Measurements from ENCODE around the gene GPALPP1. TPM values are rescaled to one million over a fixed set of nuclear protein-coding genes. Genes with fewer than 3 reads are reported as not detected.
A peak's percentile ranks its signal among the peaks of the same experiment; 100 is the strongest.

The GPALPP1 gene
- total RNA-seq, 1 experiment from 2014 or later, result 36.4 TPM

- H3K79me2 ChIP-seq (ENCODE audit: low read depth), result no peaks in the 10 kb centered on the region
- no peaks in the 10 kb centered on the region for H3K27me3 ChIP-seq (ENCODE audit: insufficient read depth, low read depth)
- H4K20me1 ChIP-seq (ENCODE audit: insufficient read depth), result no peaks in the 10 kb centered on the region
- no peaks in the 10 kb centered on the region for H3K4me1 ChIP-seq (replicated peaks; ENCODE audit: insufficient read depth)
- H2AFZ ChIP-seq, result no peak overlapping the region
- ChIA-PET POLR2A (ENCODE audit: unreplicated experiment) (no interaction called here), CTCF (no interaction called here)
- DNase-seq, result no peak
- TF ChIP-seq EZH2 (IDR thresholded peaks at IDR 0.05; ENCODE audit: low read depth) (no peak), CTCF (conservative IDR thresholded peaks at IDR 0.05) (no peak)
- H3K4me3 ChIP-seq, result no peak overlapping the region
- H3K27ac ChIP-seq, result no peak overlapping the region
- no peaks in the 10 kb centered on the region for H3K9me3 ChIP-seq (ENCODE audit: insufficient read depth, low read depth)
- H3K9me2 ChIP-seq (ENCODE audit: insufficient read depth), result no peaks in the 10 kb centered on the region
- intact Hi-C loops (cut with micrococcal nuclease; ENCODE audit: unreplicated experiment), result no loop called here
- no TSS peak for BruUV-seq (replicated peaks)
- H3K4me2 ChIP-seq, result no peak overlapping the region
- H3F3A ChIP-seq (ENCODE audit: insufficient read depth, low read depth), result no peaks in the 10 kb centered on the region
- no peaks in the 10 kb centered on the region for H3K36me3 ChIP-seq (ENCODE audit: low read depth)
These were observed 51.3 kb downstream of the GPALPP1 start for GRCh38 chr13:45040622-45041021.

GRCh38 chr13:45042539-45042938 is 53.2 kb downstream of the GPALPP1 start:
- Histone ChIP-seq H2AFZ (no peak overlapping the region), H3K9me2 (ENCODE audit: insufficient read depth) (no peaks in the 10 kb centered on the region), H4K20me1 (ENCODE audit: insufficient read depth) (no peaks in the 10 kb centered on the region), H3K4me3 (no peak overlapping the region), H3K4me2 (no peak overlapping the region), H3K4me1 (replicated peaks; ENCODE audit: insufficient read depth) (no peaks in the 10 kb centered on the region), H3F3A (ENCODE audit: insufficient read depth, low read depth) (no peaks in the 10 kb centered on the region), H3K79me2 (ENCODE audit: low read depth) (no peaks in the 10 kb centered on the region), H3K36me3 (ENCODE audit: low read depth) (no peaks in the 10 kb centered on the region), H3K27me3 (ENCODE audit: insufficient read depth, low read depth) (no peaks in the 10 kb centered on the region), H3K9me3 (ENCODE audit: insufficient read depth, low read depth) (no peaks in the 10 kb centered on the region), H3K27ac (no peak overlapping the region)
- CTCF ChIA-PET, result no interaction called here
- intact Hi-C loops (cut with micrococcal nuclease; ENCODE audit: unreplicated experiment), result no loop called here
- POLR2A ChIA-PET (ENCODE audit: unreplicated experiment), result interaction anchor here (0.6 to 0.7 kb wide), 2 partner anchors 256 to 302 kb away, joined by 4 to 5 read pairs; no protein-coding TSS in a partner anchor
- BruUV-seq (replicated peaks), result no TSS peak
- TF ChIP-seq EZH2 (IDR thresholded peaks at IDR 0.05; ENCODE audit: low read depth) (no peak), CTCF (conservative IDR thresholded peaks at IDR 0.05) (no peak)
- no peak for DNase-seq

- Histone ChIP-seq H3K79me2 (ENCODE audit: low read depth) (no peaks in the 10 kb centered on the region), H3K36me3 (ENCODE audit: low read depth) (no peaks in the 10 kb centered on the region), H3K9me2 (ENCODE audit: insufficient read depth) (no peaks in the 10 kb centered on the region), H3K4me3 (no peak overlapping the region; the same call in 1 of the 2 replicates), H3K4me2 (peak overlapping the region; percentile 66), H3K4me1 (replicated peaks; ENCODE audit: insufficient read depth) (no peaks in the 10 kb centered on the region), H4K20me1 (ENCODE audit: insufficient read depth) (no peaks in the 10 kb centered on the region), H3F3A (ENCODE audit: insufficient read depth, low read depth) (no peaks in the 10 kb centered on the region), H3K27ac (no peak overlapping the region), H3K27me3 (ENCODE audit: insufficient read depth, low read depth) (no peaks in the 10 kb centered on the region), H3K9me3 (ENCODE audit: insufficient read depth, low read depth) (no peaks in the 10 kb centered on the region), H2AFZ (peak overlapping the region; percentile 62; the same call in 1 of the 2 replicates)
- DNase-seq, result no peak
- ChIA-PET POLR2A (ENCODE audit: unreplicated experiment) (interaction anchor here (0.7 kb wide), 1 partner anchor 295 kb away, joined by 3 read pairs; no protein-coding TSS in a partner anchor), CTCF (interaction anchor here (0.6 to 2.9 kb wide), 8 partner anchors 14 to 1120 kb away, joined by 3 to 29 read pairs (median 6); no protein-coding TSS in a partner anchor)
- TF ChIP-seq EZH2 (IDR thresholded peaks at IDR 0.05; ENCODE audit: low read depth) (no peak), CTCF (conservative IDR thresholded peaks at IDR 0.05) (no peak)
- BruUV-seq (replicated peaks), result no TSS peak
- intact Hi-C loops (cut with micrococcal nuclease; ENCODE audit: unreplicated experiment), result loop anchor here (5.0 kb wide), 1 partner anchor 161 kb away; no protein-coding TSS in a partner anchor
These were observed 57.1 kb downstream of the GPALPP1 start for GRCh38 chr13:45046445-45046844.

Measured in PC-9 (cell line).